GM19351 (cell line): ENCODE measurements around the gene SLC6A18.
"Not testable (repeated sequence)": the region's sequence is repeated elsewhere in the genome, so short reads cannot be mapped to it uniquely, and the experiment has no call there.

Experiments
- ATAC-seq: cut with Tn5 transposase; IDR thresholded peaks from one replicate; pipeline ENCODE4 v1.9.1; 2021; ENCODE audit warnings: mild to moderate bottlenecking, moderate library complexity; ENCODE audit not compliant: unreplicated experiment

SLC6A18 gene

DNA sequence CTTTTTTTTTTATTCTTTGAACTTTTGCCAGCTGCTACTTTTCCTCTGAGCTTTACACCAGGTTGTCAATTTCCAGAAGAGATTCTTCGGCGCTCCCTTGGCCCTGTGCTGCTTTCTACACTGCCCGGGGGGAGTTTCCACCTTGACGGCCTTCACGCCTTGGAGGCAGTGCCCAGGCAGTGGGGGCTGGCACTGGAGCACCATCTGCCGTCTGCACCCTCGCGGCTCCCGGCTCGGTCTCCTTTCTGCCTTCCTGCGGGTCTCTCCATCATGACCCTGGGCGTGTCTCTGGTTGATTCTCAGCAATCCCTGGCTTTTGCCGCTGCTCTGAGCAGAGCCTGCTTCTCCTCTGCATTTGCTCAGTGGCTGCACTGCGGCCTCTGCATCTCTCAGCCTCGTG, 2.9 kb downstream of the SLC6A18 start:
- ATAC-seq, result no peak

GRCh38 chr5:1229023-1229422, 3.8 kb downstream of the SLC6A18 start:
- ATAC-seq, result not testable (repeated sequence)

DNA sequence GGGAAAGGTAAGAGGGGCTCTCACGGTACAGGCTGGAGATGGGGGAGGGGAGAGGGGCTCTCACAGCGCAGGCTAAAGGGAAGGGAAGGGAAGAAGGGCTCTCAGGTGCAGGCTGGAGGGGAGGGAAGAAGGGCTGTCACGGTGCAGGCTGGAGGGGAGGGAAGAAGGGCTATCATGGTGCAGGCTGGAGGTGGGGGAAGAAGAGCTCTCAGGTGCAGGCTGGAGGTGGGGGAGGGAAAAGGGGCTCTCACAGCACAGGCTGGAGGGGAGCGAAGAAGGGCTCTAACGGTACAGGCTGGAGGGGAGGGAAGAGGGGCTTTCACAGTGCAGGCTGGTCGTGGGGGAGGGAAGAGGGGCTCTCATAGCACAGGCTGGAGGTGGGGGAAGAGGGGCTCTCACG, 4.6 kb downstream of the SLC6A18 start:
- ATAC-seq, result no peak

DNA sequence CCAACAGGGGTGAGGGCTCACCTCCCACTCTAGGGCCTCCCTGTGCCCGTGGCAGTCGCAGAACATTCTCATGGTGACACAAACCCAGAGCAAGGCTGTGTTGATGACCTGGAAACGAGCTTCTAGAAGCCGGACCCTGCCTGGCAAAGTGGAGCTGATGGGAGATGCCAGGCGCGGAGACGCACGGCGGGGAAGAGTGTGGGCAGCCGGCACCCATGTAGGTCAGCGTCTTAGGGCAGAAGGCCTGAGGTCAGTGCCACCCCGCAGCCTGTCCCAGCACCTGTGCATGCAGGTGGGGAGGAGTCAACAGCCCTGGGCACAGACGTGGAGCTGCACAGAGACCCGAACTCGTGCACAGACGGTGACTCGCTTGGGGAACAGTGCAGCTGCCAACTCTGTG, 5.4 kb downstream of the SLC6A18 start:
- no peak for ATAC-seq

DNA sequence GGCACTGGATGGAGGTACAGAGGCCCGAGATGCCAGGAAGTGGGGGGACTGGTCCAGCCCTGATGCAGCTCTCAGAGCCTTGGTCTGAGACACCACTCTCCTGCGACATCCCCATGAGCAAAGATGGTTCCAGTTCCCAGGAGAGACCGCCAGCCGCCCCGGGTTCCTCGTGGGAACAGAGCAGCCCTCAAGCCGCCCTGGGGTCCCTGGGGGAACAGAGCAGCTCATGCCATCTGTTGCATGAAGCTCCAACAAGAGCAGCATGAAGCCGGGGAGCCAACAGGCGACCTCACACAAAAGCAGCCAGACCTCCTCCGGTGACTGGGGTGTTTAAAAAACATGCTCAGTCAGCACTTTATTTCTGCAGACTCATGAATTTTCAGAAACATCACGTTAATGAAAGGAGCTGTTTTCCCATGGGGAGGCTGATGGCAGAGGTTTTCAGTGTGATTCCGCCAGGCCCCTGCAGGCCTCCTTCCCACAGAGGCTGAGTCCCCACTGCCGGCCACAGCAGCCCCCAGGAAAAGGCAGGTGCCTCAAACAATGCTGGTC, 6.2 kb downstream of the SLC6A18 start:
- ATAC-seq, result no peak

- no peak for ATAC-seq
Measured at GRCh38 chr5:1232780-1233179, 7.6 kb downstream of the SLC6A18 start.

DNA sequence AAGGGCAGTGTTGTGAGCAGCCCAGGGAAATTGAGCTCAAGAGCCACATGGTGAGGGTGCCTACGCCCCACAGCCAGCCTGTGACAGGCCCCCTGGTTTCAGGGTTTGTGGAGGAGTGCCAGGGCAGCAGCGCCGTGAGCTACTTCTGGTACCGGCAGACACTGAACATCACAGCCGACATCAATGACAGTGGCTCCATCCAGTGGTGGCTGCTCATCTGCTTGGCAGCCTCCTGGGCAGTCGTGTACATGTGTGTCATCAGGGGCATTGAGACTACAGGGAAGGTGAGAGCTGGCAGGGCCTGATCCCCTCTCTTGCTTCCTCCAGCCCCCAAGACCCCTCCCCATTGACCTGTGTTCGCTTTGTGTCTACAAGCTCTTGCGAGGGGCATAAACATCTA, 10.2 kb downstream of the SLC6A18 start:
- ATAC-seq, result no peak

DNA sequence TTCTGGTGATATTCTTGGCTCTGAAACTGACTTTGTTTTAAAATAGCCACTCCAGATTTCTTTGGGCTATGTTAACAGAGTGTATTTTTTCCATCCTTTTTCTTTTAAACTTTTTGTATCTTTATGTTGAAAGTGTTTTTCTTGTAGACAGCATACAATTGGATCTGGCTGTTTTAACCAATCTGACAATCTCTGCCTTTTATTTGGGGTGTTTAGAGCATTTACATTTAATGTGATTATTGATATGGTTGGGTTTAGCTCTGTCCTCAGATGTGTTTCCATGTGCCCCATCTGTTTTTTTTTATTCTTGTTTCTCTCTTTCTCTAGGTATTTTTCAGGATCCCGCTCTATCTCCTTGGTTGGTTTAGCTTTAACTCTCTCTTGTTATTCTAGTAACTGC, 10.7 kb downstream of the SLC6A18 start:
- no peak for ATAC-seq

DNA sequence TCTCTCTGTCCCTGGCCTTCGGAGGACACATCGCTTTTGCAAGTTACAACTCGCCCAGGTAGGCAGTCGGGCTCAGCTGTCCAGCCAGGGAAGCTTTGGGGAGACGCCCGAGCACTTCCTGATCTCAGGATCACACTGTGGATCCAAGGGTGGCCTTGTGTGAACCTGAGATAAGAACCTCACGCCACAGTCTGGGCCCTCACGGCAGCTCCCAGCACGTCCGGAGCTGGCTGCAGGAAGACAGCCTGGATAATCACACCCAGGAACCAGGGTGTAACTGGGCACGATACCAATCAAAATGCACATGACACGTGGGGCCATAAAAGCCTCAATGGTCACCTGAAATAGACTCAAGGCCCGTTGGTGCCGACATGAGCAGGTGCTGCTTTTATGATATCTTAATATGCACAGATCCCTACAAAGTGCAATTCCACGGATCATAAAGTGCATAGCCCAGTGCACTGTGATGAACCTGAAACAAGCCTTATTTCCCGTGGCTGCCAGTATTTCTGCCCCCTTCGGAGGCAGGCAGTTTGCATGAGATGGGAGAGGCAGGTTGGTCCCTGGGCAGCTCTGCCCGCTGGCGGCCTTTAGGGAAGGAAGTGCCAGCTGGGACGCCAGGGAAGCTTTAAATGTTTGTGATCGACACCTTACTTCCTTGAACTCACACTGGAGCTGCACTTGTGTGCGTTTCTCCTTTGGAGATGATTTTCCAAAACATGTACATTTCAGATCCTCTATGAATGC, 14.5 kb downstream of the SLC6A18 start:
- ATAC-seq, result no peak

DNA sequence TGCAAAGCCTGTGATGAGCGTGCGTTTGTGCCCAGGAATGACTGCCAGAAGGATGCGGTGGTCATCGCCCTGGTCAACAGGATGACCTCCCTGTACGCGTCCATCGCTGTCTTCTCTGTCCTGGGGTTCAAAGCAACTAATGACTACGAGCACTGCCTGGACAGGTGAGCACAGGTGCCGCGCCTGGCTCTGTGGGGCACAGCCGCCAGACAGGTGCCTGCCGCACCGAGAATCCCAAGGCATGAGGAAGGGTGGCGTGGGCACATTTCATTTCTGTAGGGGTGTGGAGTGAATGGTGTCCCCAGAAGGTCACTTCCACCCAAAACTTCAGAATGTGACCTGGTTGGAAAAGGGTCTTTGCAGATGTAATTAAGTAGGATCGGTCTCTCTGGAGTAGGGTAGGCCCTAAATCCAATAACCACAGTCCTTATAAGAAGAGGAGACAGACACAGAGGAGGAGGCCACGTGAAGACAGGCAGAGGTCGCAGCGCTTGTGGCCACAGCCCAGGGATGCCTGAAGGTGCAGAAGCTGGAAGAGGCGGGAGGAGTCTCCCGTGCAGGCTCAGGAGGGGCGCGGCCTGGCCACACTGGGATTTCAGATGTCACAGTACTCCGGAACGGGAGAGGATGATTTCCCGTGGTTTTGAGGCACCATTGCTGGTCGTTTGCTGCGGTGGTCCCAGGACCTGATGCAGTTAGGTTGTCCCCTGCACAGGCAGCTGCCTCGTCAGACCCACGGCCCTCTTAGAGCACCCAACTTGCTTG, 15.5 kb downstream of the SLC6A18 start:
- ATAC-seq, result no peak

DNA sequence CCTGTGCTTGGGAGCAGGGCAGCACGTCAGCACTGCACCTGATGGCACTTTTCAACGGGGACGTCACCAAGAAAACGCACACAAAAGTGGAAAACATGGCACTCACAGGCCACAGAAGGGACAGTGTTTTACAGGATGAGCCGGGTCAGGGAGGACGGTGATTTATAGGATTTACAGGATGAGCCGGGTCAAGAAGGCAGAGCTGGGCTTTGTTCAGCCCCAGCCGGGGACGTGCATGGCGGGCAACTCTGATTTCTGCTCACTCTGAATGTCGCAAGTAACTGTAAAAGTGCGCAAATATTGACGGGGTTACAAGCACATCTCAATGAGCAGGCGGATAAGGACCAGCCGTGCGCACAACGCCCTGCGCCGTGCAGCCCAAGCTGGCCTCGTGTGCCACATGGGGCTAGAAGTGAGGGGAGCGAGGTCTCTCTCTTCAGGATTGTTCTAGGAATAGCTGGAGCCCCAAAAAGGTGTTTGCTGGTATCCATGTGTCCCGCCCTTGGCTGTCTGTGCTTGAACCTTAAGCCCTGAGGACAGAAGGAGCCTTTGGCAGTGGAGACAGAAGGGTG, 16.4 kb downstream of the SLC6A18 start:
- no peak for ATAC-seq

DNA sequence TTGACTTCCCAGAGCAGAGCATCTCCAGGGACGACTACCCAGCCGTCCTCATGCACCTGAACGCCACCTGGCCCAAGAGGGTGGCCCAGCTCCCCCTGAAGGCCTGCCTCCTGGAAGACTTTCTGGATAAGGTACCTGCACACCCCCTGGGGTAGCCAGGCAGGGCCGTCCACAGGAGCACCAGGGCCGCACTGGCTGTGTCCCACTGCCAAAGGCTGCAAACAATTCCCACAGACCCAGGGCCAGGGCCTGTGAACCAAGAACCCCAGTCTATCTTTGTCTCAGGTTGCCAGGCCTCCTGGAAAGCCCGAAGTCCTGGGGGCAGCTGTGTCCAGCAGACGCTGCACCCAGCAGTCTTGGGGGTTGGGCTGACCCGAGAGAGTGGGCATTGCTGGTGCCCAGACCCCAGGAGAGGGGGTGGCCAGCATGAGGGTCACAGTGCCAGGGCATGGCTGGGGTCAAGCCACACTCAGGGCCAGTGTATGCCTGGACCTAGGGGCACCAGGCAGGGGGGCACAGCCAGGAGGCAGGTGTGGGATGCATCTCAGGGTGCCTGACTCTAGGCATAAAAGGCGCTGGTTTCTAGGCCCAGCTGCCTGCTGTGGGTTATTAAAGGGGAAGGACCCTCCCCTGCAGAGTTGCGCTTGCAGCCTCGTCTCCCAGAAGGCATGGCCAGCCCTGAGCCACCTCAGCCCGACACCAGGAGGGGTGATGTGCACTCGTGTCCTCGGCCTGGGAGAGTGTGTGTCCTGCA, 17.7 kb downstream of the SLC6A18 start:
- no peak for ATAC-seq

GRCh38 chr5:1243487-1244130, 18.4 kb downstream of the SLC6A18 start:
- ATAC-seq, result no peak

GRCh38 chr5:1244255-1244654, 19.1 kb downstream of the SLC6A18 start:
- no peak for ATAC-seq

DNA sequence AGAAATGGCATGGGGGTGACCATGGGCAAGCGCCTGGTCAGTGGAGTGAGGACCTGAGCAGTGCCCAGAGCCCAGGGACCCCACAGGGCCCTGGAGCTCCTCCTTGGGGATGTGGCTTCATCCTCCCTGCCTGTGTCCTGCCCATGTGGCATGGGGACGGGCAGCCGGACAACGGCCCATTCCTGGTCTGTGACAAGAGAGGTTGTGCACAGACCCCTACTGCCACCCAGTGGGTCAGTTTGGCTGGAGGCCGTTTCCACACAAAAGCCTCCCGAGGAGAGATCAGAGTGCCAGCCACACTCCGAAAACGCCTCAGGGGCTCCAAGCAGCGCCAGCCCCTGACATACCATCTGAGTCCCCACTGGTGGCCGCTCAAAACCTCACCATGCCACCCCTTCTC, 19.8 kb downstream of the SLC6A18 start:
- no peak for ATAC-seq

GRCh38 chr5:1245905-1246576, 20.9 kb downstream of the SLC6A18 start:
- no peak for ATAC-seq

DNA sequence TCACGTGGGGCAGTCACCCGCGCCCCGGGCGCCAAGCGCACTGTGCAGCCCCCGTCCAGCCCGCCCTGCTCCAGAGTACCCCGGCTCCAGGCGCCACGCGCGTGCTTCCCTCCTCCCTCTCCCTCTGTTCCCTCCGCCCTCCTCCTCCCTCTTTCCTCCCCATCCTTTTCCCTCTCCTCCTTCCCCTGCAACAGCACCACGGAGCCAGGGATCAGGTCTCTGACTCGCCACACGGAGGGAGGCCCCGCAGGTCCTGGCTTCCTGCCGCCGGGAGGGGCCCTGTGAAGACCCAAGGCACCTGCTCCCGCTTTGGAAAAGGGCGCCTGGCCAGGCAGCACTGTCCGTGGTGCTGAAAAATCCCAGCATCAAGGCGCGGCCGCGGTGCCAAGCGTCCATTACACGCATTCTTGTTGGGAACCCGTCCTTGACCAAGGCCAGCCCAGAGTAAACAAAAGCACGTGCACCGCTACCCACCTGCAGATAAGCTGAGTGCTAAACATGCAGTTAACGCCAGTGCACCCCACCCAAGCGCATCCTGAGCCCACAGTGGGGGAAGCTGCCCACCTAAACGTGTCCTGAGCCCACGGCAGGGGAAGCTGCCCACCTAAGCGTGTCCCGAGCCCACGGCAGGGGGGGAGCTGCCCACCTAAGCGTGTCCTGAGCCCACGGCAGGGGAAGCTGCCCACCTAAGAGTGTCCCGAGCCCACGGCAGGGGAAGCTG, 21.7 kb downstream of the SLC6A18 start:
- no peak for ATAC-seq

- no peak for ATAC-seq
Measured at GRCh38 chr5:1247811-1248210, 22.6 kb downstream of the SLC6A18 start.
